Upper lobe of left lung (tissue), 4 donors: ENCODE results near the gene DENND1A.

Experiments
- EP300 ChIP-seq, 4 donors: sonication (generic); formaldehyde crosslinking; IDR thresholded peaks; one replicate each; pipeline ENCODE4 v1.5.1; 2017; ENCODE audit warnings: antibody characterized with exemption in 4 of 4, control low read depth in 2 of 4
- POLR2A ChIP-seq, 4 donors: fragments of 450-650 bp; IDR thresholded peaks; one replicate each; pipeline ENCODE4 v1.5.1; 2016 to 2017; ENCODE audit warnings: antibody characterized with exemption in 4 of 4, mild to moderate bottlenecking in 2 of 4
- TF ChIP-seq, protein P1 (sequence below), 6 experiments: fragments of 450-650 bp in 4 of 6; fragments of 200-600 bp in 2 of 6; sonication (generic) in 2 of 6; IDR thresholded peaks; one replicate each; pipeline ENCODE4 v1.5.1; 2016 to 2019; ENCODE audit warnings: antibody characterized with exemption in 6 of 6

DNA sequence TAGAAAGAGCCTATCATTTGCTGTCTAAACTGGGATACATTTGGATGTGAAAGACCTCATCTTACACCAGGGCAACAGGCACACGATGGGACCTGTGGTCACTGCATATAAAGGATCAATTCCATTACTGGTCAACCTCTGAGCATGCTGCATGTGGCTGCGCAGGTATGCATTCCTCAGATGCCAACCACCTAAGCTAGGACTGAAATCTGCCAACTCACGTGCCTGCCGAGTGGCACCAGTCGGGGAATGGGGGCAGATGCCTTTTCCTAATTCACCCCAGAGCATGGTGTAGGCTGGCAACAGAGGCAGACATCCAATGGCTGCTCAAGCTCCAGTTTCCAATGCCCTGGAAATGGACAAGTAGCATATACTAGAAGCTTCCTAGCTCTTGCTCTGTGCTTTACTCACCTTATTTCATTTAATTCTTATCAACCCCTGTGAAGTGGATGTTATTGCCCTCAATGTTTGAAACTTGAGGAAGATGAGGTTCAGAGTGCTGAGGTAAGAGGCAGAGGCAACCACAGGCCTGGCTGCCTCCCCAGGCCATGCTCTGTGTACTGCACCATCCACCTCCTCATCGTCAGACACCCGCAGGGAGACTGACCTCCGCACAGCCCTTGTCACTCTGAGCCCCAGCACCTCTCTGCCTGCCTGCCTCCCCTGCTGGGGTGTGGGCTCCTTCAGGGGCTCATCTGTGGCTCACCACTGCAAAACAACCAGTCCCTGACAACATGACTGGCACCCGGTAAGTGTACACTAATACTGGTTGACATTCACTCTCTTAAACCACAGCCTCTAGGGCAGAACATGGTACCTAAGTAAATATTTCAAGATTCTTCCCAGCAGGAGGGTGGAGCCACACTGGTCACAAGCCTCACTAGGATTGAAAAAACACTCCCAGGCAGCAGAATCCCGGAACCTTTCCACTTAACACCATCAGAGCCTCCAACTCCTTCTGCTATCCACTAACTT lies 345.4 kb downstream of the DENND1A start:
- TF ChIP-seq, protein P1, sequence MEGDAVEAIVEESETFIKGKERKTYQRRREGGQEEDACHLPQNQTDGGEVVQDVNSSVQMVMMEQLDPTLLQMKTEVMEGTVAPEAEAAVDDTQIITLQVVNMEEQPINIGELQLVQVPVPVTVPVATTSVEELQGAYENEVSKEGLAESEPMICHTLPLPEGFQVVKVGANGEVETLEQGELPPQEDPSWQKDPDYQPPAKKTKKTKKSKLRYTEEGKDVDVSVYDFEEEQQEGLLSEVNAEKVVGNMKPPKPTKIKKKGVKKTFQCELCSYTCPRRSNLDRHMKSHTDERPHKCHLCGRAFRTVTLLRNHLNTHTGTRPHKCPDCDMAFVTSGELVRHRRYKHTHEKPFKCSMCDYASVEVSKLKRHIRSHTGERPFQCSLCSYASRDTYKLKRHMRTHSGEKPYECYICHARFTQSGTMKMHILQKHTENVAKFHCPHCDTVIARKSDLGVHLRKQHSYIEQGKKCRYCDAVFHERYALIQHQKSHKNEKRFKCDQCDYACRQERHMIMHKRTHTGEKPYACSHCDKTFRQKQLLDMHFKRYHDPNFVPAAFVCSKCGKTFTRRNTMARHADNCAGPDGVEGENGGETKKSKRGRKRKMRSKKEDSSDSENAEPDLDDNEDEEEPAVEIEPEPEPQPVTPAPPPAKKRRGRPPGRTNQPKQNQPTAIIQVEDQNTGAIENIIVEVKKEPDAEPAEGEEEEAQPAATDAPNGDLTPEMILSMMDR (IDR thresholded peaks at IDR 0.05): no peak
- TF ChIP-seq POLR2A (IDR thresholded peaks at IDR 0.05) (no peak), EP300 (IDR thresholded peaks at IDR 0.05) (no peak)
